Stimulated activated CD8-positive, alpha-beta memory T cell treated with anti-CD3 and anti-CD28 coated beads, Interleukin-7, amount 100 ng/mL, for 24 hours (primary cell): ENCODE results near the gene GNAZ.

Experiments used
- DNase-seq: peaks from one replicate; pipeline ENCODE4 v3.0.0-alpha.2; 2020; ENCODE audit warnings: low read depth

Gene GNAZ

GRCh38 chr22:23155831-23156230 lies 85.5 kb downstream of the GNAZ start:
- DNase-seq: no peak

- DNase-seq: no peak
Observed at GRCh38 chr22:23156286-23156685, 86.0 kb downstream of the GNAZ start.

GRCh38 chr22:23157560-23158515 lies 87.5 kb downstream of the GNAZ start:
- DNase-seq: no peak

GRCh38 chr22:23158516-23159290 lies 88.4 kb downstream of the GNAZ start:
- no peak for DNase-seq

GRCh38 chr22:23159291-23159630 lies 88.9 kb downstream of the GNAZ start:
- DNase-seq: no peak

GRCh38 chr22:23161029-23161428 lies 90.7 kb downstream of the GNAZ start:
- DNase-seq: no peak

GRCh38 chr22:23161574-23161973 lies 91.3 kb downstream of the GNAZ start:
- no peak for DNase-seq

GRCh38 chr22:23163665-23164064 lies 93.3 kb downstream of the GNAZ start:
- no peak for DNase-seq

GRCh38 chr22:23164091-23164490 lies 93.8 kb downstream of the GNAZ start:
- no peak for DNase-seq

- no peak for DNase-seq
Observed at GRCh38 chr22:23166042-23166831, 95.9 kb downstream of the GNAZ start.

- DNase-seq: no peak
Observed at GRCh38 chr22:23166841-23167616, 96.7 kb downstream of the GNAZ start.

- DNase-seq: no peak
Observed at GRCh38 chr22:23168391-23169042, 98.2 kb downstream of the GNAZ start.

- no peak for DNase-seq
Observed at GRCh38 chr22:23169043-23169406, 98.7 kb downstream of the GNAZ start.
